CD14-positive monocyte (primary cell): ENCODE measurements around the gene DPP8. TPM values are rescaled to one million over a fixed set of nuclear protein-coding genes. Genes with fewer than 3 reads are reported as not detected.

ENCODE experiments used
- DNase-seq, 3 donors: peaks; one replicate each; pipeline ENCODE4 v3.0.0-alpha.2; 2011 to 2022
- H2AFZ ChIP-seq: 2 replicates; pipeline ENCODE4 v1.6.0; 2012; ENCODE audit warnings: mild to moderate bottlenecking, low read depth, low read length, inconsistent platforms; ENCODE audit not compliant: insufficient read depth, poor library complexity, severe bottlenecking
- H3K27ac ChIP-seq, 2 donors: 1 replicate in 1 of 2; 2 replicates in 1 of 2; pipeline ENCODE4 v1.5.1; 2012 to 2013; ENCODE audit warnings: low read length in 2 of 2, control low read depth in 1 of 2, inconsistent platforms in 1 of 2, low read depth in 1 of 2, mild to moderate bottlenecking in 1 of 2
- H3K27me3 ChIP-seq, 2 donors: one replicate each; pipeline versions ENCODE4 v1.6.0 to v1.6.1; 2011 to 2013; ENCODE audit warnings: low read length in 2 of 2; ENCODE audit not compliant: control insufficient read depth in 2 of 2, insufficient read depth in 2 of 2
- H3K36me3 ChIP-seq, 2 donors: replicated peaks in 1 of 2; 1 replicate in 1 of 2; 2 replicates in 1 of 2; pipeline versions ENCODE4 v1.5.1 to v1.6.1; 2012 to 2013; ENCODE audit warnings: low read length in 2 of 2, control low read depth in 1 of 2, inconsistent platforms in 1 of 2, mild to moderate bottlenecking in 1 of 2; ENCODE audit not compliant: insufficient read depth in 2 of 2, control insufficient read depth in 1 of 2
- H3K4me1 ChIP-seq, 2 donors: 1 replicate in 1 of 2; 2 replicates in 1 of 2; pipeline versions ENCODE4 v1.5.1 to v1.6.1; 2012 to 2013; ENCODE audit warnings: low read length in 2 of 2, control low read depth in 1 of 2, inconsistent platforms in 1 of 2, mild to moderate bottlenecking in 1 of 2, moderate library complexity in 1 of 2; ENCODE audit not compliant: insufficient read depth in 2 of 2, control insufficient read depth in 1 of 2
- H3K4me2 ChIP-seq: replicated peaks from 2 replicates; pipeline ENCODE3; 2012; ENCODE audit warnings: low read length, moderate library complexity, mild to moderate bottlenecking; ENCODE audit not compliant: poor library complexity, severe bottlenecking; ENCODE audit errors: extremely low read depth
- H3K4me3 ChIP-seq, 3 experiments: fragments of 200-600 bp in 1 of 3; sonication (generic) in 1 of 3; replicated peaks in 1 of 3; 1 replicate in 2 of 3; 2 replicates in 1 of 3; pipeline ENCODE4 v1.5.1; 2011 to 2013; ENCODE audit warnings: low read length in 3 of 3, mild to moderate bottlenecking in 3 of 3, control low read depth in 2 of 3, low read depth in 2 of 3, inconsistent platforms in 1 of 3, moderate library complexity in 1 of 3
- H3K79me2 ChIP-seq: 2 replicates; pipeline ENCODE4 v1.6.0; 2012; ENCODE audit warnings: mild to moderate bottlenecking, control low read depth, inconsistent platforms, low read length, moderate library complexity; ENCODE audit not compliant: insufficient read depth
- H3K9ac ChIP-seq: 2 replicates; pipeline ENCODE4 v1.6.0; 2017; ENCODE audit warnings: low read length, mild to moderate bottlenecking; ENCODE audit not compliant: insufficient read depth, poor library complexity, severe bottlenecking
- H3K9me3 ChIP-seq, 2 donors: replicated peaks in 1 of 2; 1 replicate in 1 of 2; 2 replicates in 1 of 2; pipeline versions ENCODE4 v1.5.1 to v1.6.1; 2012 to 2013; ENCODE audit warnings: low read length in 2 of 2, control low read depth in 1 of 2; ENCODE audit not compliant: control insufficient read depth in 1 of 2, insufficient read depth in 1 of 2
- H4K20me1 ChIP-seq: 2 replicates; pipeline ENCODE4 v1.6.0; 2012; ENCODE audit warnings: mild to moderate bottlenecking, low read length, control low read depth, moderate library complexity; ENCODE audit not compliant: insufficient read depth
- H3K27ac Mint-ChIP-seq, 7 donors: one replicate each; pipeline ENCODE4 v1.8.0; 2020; ENCODE audit warnings: mild to moderate bottlenecking in 7 of 7, mixed read lengths in 7 of 7, moderate library complexity in 6 of 7, inconsistent platforms in 2 of 7
- H3K27me3 Mint-ChIP-seq, 3 donors: one replicate each; pipeline ENCODE4 v1.8.0; 2021 to 2022; ENCODE audit warnings: low read depth in 3 of 3, mild to moderate bottlenecking in 3 of 3, mixed read lengths in 3 of 3, moderate library complexity in 3 of 3, inconsistent platforms in 1 of 3
- H3K36me3 Mint-ChIP-seq, 2 donors: one replicate each; pipeline ENCODE4 v1.8.0; 2020; ENCODE audit warnings: mixed read lengths in 2 of 2, inconsistent platforms in 1 of 2, mild to moderate bottlenecking in 1 of 2
- H3K4me1 Mint-ChIP-seq: one replicate; pipeline ENCODE4 v1.8.0; 2020; ENCODE audit warnings: mild to moderate bottlenecking, mixed read lengths
- H3K4me3 Mint-ChIP-seq, 2 donors: one replicate each; pipeline ENCODE4 v1.8.0; 2020; ENCODE audit warnings: mild to moderate bottlenecking in 2 of 2, mixed read lengths in 2 of 2, moderate library complexity in 1 of 2
- H3K9me3 Mint-ChIP-seq, 7 donors: one replicate each; pipeline ENCODE4 v1.8.0; 2020 to 2022; ENCODE audit warnings: mixed read lengths in 7 of 7, mild to moderate bottlenecking in 6 of 7, moderate library complexity in 6 of 7, inconsistent platforms in 2 of 7
- CTCF ChIP-seq: fragments of 200-600 bp; IDR thresholded peaks from one replicate; pipeline ENCODE4 v1.8.0; 2022; ENCODE audit warnings: antibody characterized with exemption, mild to moderate bottlenecking
- WGBS: methylation state at CpG from one replicate; pipeline ENCODE4 v1.1.5; 2013; ENCODE audit warnings: missing lambda C conversion rate; ENCODE audit not compliant: insufficient coverage; 5-methylcytosine and 5-hydroxymethylcytosine counted together
- intact Hi-C, 2 donors: fragments of 100-400 bp; cut with micrococcal nuclease; formaldehyde crosslinking; loops; one replicate each; pipeline versions ENCODE4 v1.15.0 to v1.15.1; 2023
- polyA plus RNA-seq, 3 donors: library from polyadenylated mRNA; depleted of rRNA in 1 of 3; unstranded in 2 of 3; stranded (reverse) in 1 of 3; fragments of 300-500 nt in 2 of 3; fragments of >200 nt in 1 of 3; fragmentation: Illumina TruSeq in 2 of 3; gene quantifications; 1 replicate in 2 of 3; 2 replicates in 1 of 3; pipeline ENCODE4 v1.2.3, GENCODE V29; 2012 to 2021

Gene DPP8
- polyA plus RNA-seq, 3 donors, result 18.3 to 48.3 (median 38.7) TPM

- H3K4me3 Mint-ChIP-seq, result peak overlapping the region in 1 of 2 donors; percentile 74
These were observed 120.5 kb downstream of the DPP8 start for GRCh38 chr15:65396965-65397317.

GRCh38 chr15:65396283-65396964, 121.1 kb downstream of the DPP8 start:
- Mint-ChIP-seq H3K27ac (no peak overlapping the region), H3K36me3 (no peaks in the 10 kb centered on the region), H3K27me3 (peaks cover 61 to 73% (median 66%) of the 10 kb centered on the region in 3 donors), H3K9me3 (peaks cover 0 to 5% (median 0%) of the 10 kb centered on the region in 7 donors), H3K4me3 (peak overlapping the region in 1 of 2 donors; percentile 74), H3K4me1 (no peaks in the 10 kb centered on the region)
- no peak for DNase-seq
- Histone ChIP-seq H3K4me1 (no peaks in the 10 kb centered on the region), H2AFZ (no peak overlapping the region), H3K27me3 (peaks cover 33 to 54% of the 10 kb centered on the region in 2 donors), H3K4me2 (no peak overlapping the region), H3K36me3 (no peaks in the 10 kb centered on the region), H3K4me3 (no peak overlapping the region), H3K9ac (no peak overlapping the region), H3K27ac (no peak overlapping the region), H3K9me3 (peaks cover 0 to 17% of the 10 kb centered on the region in 2 donors), H3K79me2 (no peaks in the 10 kb centered on the region), H4K20me1 (no peaks in the 10 kb centered on the region)
- intact Hi-C loops, result no loop called here
- WGBS, result 5% methylated on average over 34 of the region's 34 CpGs
- TF ChIP-seq CTCF, result no peak

More at GRCh38 chr15:65396965-65397317, 120.5 kb downstream of the DPP8 start:
- Histone ChIP-seq H3K4me3 (no peak overlapping the region), H3K27ac (no peak overlapping the region), H3K9ac (no peak overlapping the region), H3K36me3 (no peaks in the 10 kb centered on the region), H3K27me3 (peaks cover 33 to 54% of the 10 kb centered on the region in 2 donors), H3K4me1 (no peaks in the 10 kb centered on the region), H3K9me3 (peaks cover 0 to 17% of the 10 kb centered on the region in 2 donors), H3K4me2 (no peak overlapping the region), H3K79me2 (no peaks in the 10 kb centered on the region), H4K20me1 (no peaks in the 10 kb centered on the region), H2AFZ (no peak overlapping the region)
- H3K27ac Mint-ChIP-seq, result no peak overlapping the region
- no peak for TF ChIP-seq CTCF
- peaks cover 61 to 71% (median 66%) of the 10 kb centered on the region in 3 donors for H3K27me3 Mint-ChIP-seq
- WGBS, result 0% methylated on average over 1 of the region's 10 CpGs
- no peaks in the 10 kb centered on the region for H3K36me3 Mint-ChIP-seq
- DNase-seq, result no peak
- peaks cover 0 to 5% (median 0%) of the 10 kb centered on the region in 7 donors for H3K9me3 Mint-ChIP-seq
- no peaks in the 10 kb centered on the region for H3K4me1 Mint-ChIP-seq
- intact Hi-C loops, result no loop called here
